B cell (primary cell): ENCODE measurements around the gene CENPW. TPM values are rescaled to one million over a fixed set of nuclear protein-coding genes. Genes with fewer than 3 reads are reported as not detected.

Experiments used
- ATAC-seq: fragments of 200-7000 bp; cut with Tn5 transposase; one replicate; pipeline ENCODE4 v1.10.0; 2021; ENCODE audit warnings: low read depth, mild to moderate bottlenecking, moderate number of reproducible peaks, moderate library complexity
- CTCF ChIA-PET: fragments of 350-600 bp; sonication (Branson Sonifier 250); formaldehyde crosslinking; loops from one replicate; lab custom pipeline; 2021; ENCODE audit warnings: antibody characterized with exemption, inconsistent platforms; lab: Charles Lee
- POLR2A ChIA-PET: fragments of 350-600 bp; sonication (Branson Sonifier 250); formaldehyde crosslinking; loops from one replicate; lab custom pipeline; 2021; ENCODE audit warnings: antibody characterized with exemption; lab: Charles Lee
- DNase-seq: peaks from one replicate; pipeline ENCODE4 v3.0.0; 2013
- H2AFZ ChIP-seq: 2 replicates; pipeline ENCODE4 v1.6.1; 2012; ENCODE audit warnings: mild to moderate bottlenecking, low read depth, low read length; ENCODE audit not compliant: insufficient read depth, poor library complexity, severe bottlenecking
- H3K27ac ChIP-seq, 2 donors: 1 replicate in 1 of 2; 2 replicates in 1 of 2; pipeline ENCODE4 v1.5.1; 2012 to 2013; ENCODE audit warnings: low read length in 2 of 2, mild to moderate bottlenecking in 2 of 2, moderate library complexity in 1 of 2
- H3K27me3 ChIP-seq, 4 experiments: fragments of 200-600 bp in 1 of 4; sonication (generic) in 1 of 4; replicated peaks in 1 of 4; 1 replicate in 2 of 4; 2 replicates in 2 of 4; pipeline versions ENCODE4 v1.6.1 to v1.7.0; 2013 to 2016; ENCODE audit warnings: low read length in 3 of 4, mild to moderate bottlenecking in 2 of 4, mixed read lengths in 1 of 4, moderate library complexity in 1 of 4; ENCODE audit not compliant: insufficient read depth in 4 of 4, control insufficient read depth in 3 of 4; ENCODE audit errors: control extremely low read depth in 1 of 4
- H3K36me3 ChIP-seq, 2 experiments: replicated peaks in 1 of 2; 1 replicate in 1 of 2; 2 replicates in 1 of 2; pipeline versions ENCODE4 v1.6.1 to v1.7.1; 2013; ENCODE audit warnings: low read length in 1 of 2; ENCODE audit not compliant: insufficient read depth in 2 of 2, control insufficient read depth in 1 of 2; ENCODE audit errors: control extremely low read depth in 1 of 2, extremely low read depth in 1 of 2
- H3K4me1 ChIP-seq, 2 donors: fragments of 200-600 bp in 1 of 2; sonication (generic) in 1 of 2; 1 replicate in 1 of 2; 2 replicates in 1 of 2; pipeline versions ENCODE4 v1.5.1 to v1.6.1; 2013 to 2017; ENCODE audit warnings: low read length in 2 of 2; ENCODE audit not compliant: control insufficient read depth in 2 of 2, insufficient read depth in 2 of 2
- H3K4me2 ChIP-seq: replicated peaks from 2 replicates; pipeline ENCODE3; 2012; ENCODE audit warnings: mild to moderate bottlenecking, low read depth, low read length; ENCODE audit not compliant: poor library complexity, severe bottlenecking
- H3K4me3 ChIP-seq, 5 experiments: fragments of 200-600 bp in 1 of 5; sonication (generic) in 1 of 5; 1 replicate in 3 of 5; 2 replicates in 2 of 5; pipeline versions ENCODE4 v1.5.1 to v1.7.0; 2011 to 2016; ENCODE audit warnings: low read length in 4 of 5, mild to moderate bottlenecking in 4 of 5, low read depth in 2 of 5, control low read depth in 1 of 5, moderate library complexity in 1 of 5; ENCODE audit not compliant: insufficient read depth in 1 of 5; ENCODE audit errors: control extremely low read depth in 1 of 5, extremely low read depth in 1 of 5
- H3K79me2 ChIP-seq: fragments of 200-600 bp; sonication (generic); one replicate; pipeline ENCODE4 v1.6.0; 2016; ENCODE audit warnings: low read length; ENCODE audit not compliant: control insufficient read depth, insufficient read depth
- H3K9ac ChIP-seq: fragments of 200-600 bp; sonication (generic); 2 replicates; pipeline ENCODE4 v1.6.1; 2017; ENCODE audit warnings: mild to moderate bottlenecking, low read length, moderate library complexity
- H3K9me3 ChIP-seq, 3 donors: one replicate each; pipeline versions ENCODE4 v1.6.1 to v1.7.1; 2013; ENCODE audit warnings: low read length in 2 of 3; ENCODE audit not compliant: control insufficient read depth in 2 of 3, insufficient read depth in 1 of 3; ENCODE audit errors: control extremely low read depth in 1 of 3
- H4K20me1 ChIP-seq: 2 replicates; pipeline ENCODE4 v1.6.0; 2012; ENCODE audit warnings: mild to moderate bottlenecking, low read length; ENCODE audit not compliant: insufficient read depth, control insufficient read depth, poor library complexity, severe bottlenecking
- H3K27ac Mint-ChIP-seq: one replicate; pipeline ENCODE4 v1.8.0; 2021; ENCODE audit warnings: mixed read lengths
- H3K27me3 Mint-ChIP-seq: one replicate; pipeline ENCODE4 v1.8.0; 2021; ENCODE audit warnings: mixed read lengths
- H3K4me1 Mint-ChIP-seq: one replicate; pipeline ENCODE4 v1.8.0; 2021; ENCODE audit warnings: mixed read lengths
- H3K4me3 Mint-ChIP-seq: one replicate; pipeline ENCODE4 v1.8.0; 2021; ENCODE audit warnings: mixed read lengths
- H3K9me3 Mint-ChIP-seq: one replicate; pipeline ENCODE4 v1.8.0; 2022; ENCODE audit warnings: mixed read lengths; ENCODE audit not compliant: insufficient read depth
- EZH2 ChIP-seq: IDR thresholded peaks from 2 replicates; pipeline ENCODE4 v1.6.1; 2012; ENCODE audit warnings: borderline replicate concordance, low read depth, mild to moderate bottlenecking, moderate library complexity, low read length; ENCODE audit not compliant: insufficient read depth, poor library complexity, severe bottlenecking
- whole genome bisulfite sequencing: methylation state at CpG from one replicate; pipeline ENCODE4 v1.1.5; 2013; ENCODE audit warnings: missing lambda C conversion rate; ENCODE audit not compliant: insufficient coverage; 5-methylcytosine and 5-hydroxymethylcytosine counted together
- intact Hi-C: fragments of 100-400 bp; cut with micrococcal nuclease; formaldehyde crosslinking; loops from one replicate; pipeline ENCODE4 v1.10.0; 2022
- polyA plus RNA-seq: library from polyadenylated mRNA; depleted of rRNA; stranded (reverse); fragments of >200 nt; gene quantifications from 2 replicates; pipeline ENCODE4 v1.2.3, GENCODE V29; 2012
- total RNA-seq, 2 donors: library from RNA; stranded (reverse); fragments of 120-200 nt in 1 of 2; gene quantifications; 1 replicate in 1 of 2; 2 replicates in 1 of 2; pipeline versions ENCODE4 v1.2.3 to v1.2.4, GENCODE V29; 2013 to 2022
- TF ChIP-seq, protein P1 (sequence below): fragments of 200-600 bp; IDR thresholded peaks from one replicate; pipeline ENCODE4 v1.8.0; 2022; ENCODE audit warnings: antibody characterized with exemption, mild to moderate bottlenecking

CENPW gene
- total and polyA plus RNA-seq, 2 donors (not counting 1 experiment from before 2014, with no cell fraction given) = 0.81 to 1.1 TPM

DNA sequence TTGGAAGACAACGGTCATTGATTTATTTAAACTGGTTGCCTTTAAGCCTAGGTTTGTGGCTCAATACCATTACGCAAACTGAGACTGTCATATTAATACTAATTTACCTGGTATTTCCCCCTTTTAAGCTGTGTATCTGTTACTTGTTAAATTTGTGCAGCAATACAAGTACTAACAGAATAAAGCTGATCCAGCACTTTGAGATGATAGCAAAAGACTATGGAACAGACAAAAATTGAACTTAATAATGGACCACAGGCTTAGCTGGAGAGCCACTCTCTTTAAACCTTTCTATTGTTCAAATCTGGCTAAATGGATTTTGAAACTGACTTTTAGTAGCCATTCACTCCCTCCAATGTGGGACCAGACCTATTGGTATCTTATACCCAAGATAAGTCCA is 6.2 kb upstream of the CENPW start:
- Mint-ChIP-seq H3K9me3 (no peaks in the 10 kb centered on the region), H3K27me3 (no peaks in the 10 kb centered on the region), H3K4me1 (no peaks in the 10 kb centered on the region), H3K4me3 (no peak overlapping the region), H3K27ac (no peak overlapping the region)
- ATAC-seq = no peak
- H3K4me1 ChIP-seq = no peaks in the 10 kb centered on the region
- intact Hi-C loops = no loop called here
- no peaks in the 10 kb centered on the region for H3K79me2 ChIP-seq
- no peak overlapping the region for H2AFZ ChIP-seq
- H3K36me3 ChIP-seq = no peaks in the 10 kb centered on the region
- H3K9ac ChIP-seq = no peak overlapping the region
- H3K27me3 ChIP-seq = no peaks in the 10 kb centered on the region
- CTCF ChIA-PET = no interaction called here
- no peak overlapping the region for H3K27ac ChIP-seq
- no peak for DNase-seq
- no peaks in the 10 kb centered on the region for H4K20me1 ChIP-seq
- H3K4me3 ChIP-seq = no peak overlapping the region
- TF ChIP-seq, protein P1, sequence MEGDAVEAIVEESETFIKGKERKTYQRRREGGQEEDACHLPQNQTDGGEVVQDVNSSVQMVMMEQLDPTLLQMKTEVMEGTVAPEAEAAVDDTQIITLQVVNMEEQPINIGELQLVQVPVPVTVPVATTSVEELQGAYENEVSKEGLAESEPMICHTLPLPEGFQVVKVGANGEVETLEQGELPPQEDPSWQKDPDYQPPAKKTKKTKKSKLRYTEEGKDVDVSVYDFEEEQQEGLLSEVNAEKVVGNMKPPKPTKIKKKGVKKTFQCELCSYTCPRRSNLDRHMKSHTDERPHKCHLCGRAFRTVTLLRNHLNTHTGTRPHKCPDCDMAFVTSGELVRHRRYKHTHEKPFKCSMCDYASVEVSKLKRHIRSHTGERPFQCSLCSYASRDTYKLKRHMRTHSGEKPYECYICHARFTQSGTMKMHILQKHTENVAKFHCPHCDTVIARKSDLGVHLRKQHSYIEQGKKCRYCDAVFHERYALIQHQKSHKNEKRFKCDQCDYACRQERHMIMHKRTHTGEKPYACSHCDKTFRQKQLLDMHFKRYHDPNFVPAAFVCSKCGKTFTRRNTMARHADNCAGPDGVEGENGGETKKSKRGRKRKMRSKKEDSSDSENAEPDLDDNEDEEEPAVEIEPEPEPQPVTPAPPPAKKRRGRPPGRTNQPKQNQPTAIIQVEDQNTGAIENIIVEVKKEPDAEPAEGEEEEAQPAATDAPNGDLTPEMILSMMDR = no peak
- no peak for TF ChIP-seq EZH2
- H3K4me2 ChIP-seq = no peak overlapping the region
- H3K9me3 ChIP-seq = no peaks in the 10 kb centered on the region
- WGBS = 80% methylated on average over 1 of the region's 2 CpGs
- POLR2A ChIA-PET = no interaction called here

DNA sequence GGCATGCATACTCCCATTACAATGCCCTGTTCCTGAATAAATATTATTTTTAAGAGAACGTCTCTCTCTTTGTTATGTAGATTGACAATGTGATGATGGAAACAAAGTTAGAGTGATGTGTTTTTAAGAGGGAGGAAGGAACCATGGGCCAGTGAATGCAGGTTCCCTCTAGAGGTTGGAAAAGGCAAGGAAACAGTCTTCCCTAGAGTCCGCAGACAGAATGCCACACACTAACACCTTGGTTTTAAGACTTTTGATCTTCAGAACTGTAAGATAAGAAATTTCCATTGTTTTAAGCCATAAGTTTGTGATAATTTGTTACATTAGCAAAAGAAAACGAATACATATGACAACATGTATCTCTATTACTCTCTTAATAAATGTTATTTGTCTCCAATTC is 4.7 kb upstream of the CENPW start:
- ATAC-seq = no peak
- no peak overlapping the region for H3K27ac ChIP-seq
- no peak overlapping the region for H3K4me2 ChIP-seq

More for the DNA sequence above, 4.7 kb upstream of the CENPW start:
- H4K20me1 ChIP-seq = no peaks in the 10 kb centered on the region
- no peak overlapping the region for H3K9ac ChIP-seq
- peaks cover 0 to under 1% of the 10 kb centered on the region in 2 donors for H3K4me1 ChIP-seq
- no peaks in the 10 kb centered on the region for H3K4me1 Mint-ChIP-seq
- H3K4me3 Mint-ChIP-seq = no peak overlapping the region
- intact Hi-C loops = no loop called here
- H3K9me3 Mint-ChIP-seq = no peaks in the 10 kb centered on the region
- no peak for TF ChIP-seq EZH2
- TF ChIP-seq, protein P1 = no peak
- H3K4me3 ChIP-seq = no peak overlapping the region
- ChIA-PET CTCF (no interaction called here), POLR2A (no interaction called here)
- no CpG with 5 or more reads among the region's 3 CpGs for WGBS
- no peaks in the 10 kb centered on the region for H3K27me3 Mint-ChIP-seq
- H3K79me2 ChIP-seq = no peaks in the 10 kb centered on the region
- no peak overlapping the region for H3K27ac Mint-ChIP-seq
- H2AFZ ChIP-seq = no peak overlapping the region
- no peaks in the 10 kb centered on the region for H3K9me3 ChIP-seq
- H3K27me3 ChIP-seq = no peaks in the 10 kb centered on the region
- H3K36me3 ChIP-seq = no peaks in the 10 kb centered on the region
- DNase-seq = no peak
